K562 (cell line): ENCODE data around the gene CHERP. TPM values are rescaled to one million over a fixed set of nuclear protein-coding genes. Genes with fewer than 3 reads are reported as not detected.

Experiments used
- ATAC-seq: fragments of 200-7000 bp; cut with Tn5 transposase; 3 replicates; pipeline ENCODE4 v1.9.1; 2020; ENCODE audit warnings: moderate library complexity
- BruUV-seq: library from RNA; stranded (reverse); fragments of 400-500 nt; replicated peaks from 2 replicates; lab custom pipeline; 2021; lab: Mats Ljungman, UMichigan
- CTCF ChIA-PET: fragments of 300-600 bp; formaldehyde crosslinking; extraction: SDS; loops from one replicate; lab custom pipeline; 2021; ENCODE audit warnings: low intra/inter-chr PET ratio; lab: Yijun Ruan, JAX
- POLR2A ChIA-PET: fragments of 300-600, 350-650 bp; sonication (Branson Sonifier 250); formaldehyde crosslinking; extraction: SDS; loops from one replicate; lab custom pipeline; 2021; ENCODE audit warnings: antibody characterized with exemption, inconsistent platforms; lab: Yijun Ruan, JAX
- DNase-seq, 4 experiments: peaks; one replicate each; pipeline versions ENCODE4 v3.0.0 to v3.0.0-alpha.2; 2011 to 2018; ENCODE audit warnings: low spot score in 3 of 4, mixed read lengths in 3 of 4; ENCODE audit errors: extremely low read depth in 1 of 4
- FAIRE-seq: peaks from 2 replicates; lab custom pipeline; 2011; peaks lifted over from hg19 to GRCh38; lab: Jason Lieb, UNC
- H2AFZ ChIP-seq: 2 replicates; pipeline ENCODE4 v1.6.0; 2011; ENCODE audit warnings: low read depth, low read length, control low read depth, inconsistent platforms
- H3K27ac ChIP-seq: fragments of 200-600 bp; 3 replicates; pipeline ENCODE4 v1.8.0; 2011; ENCODE audit warnings: low read depth, mild to moderate bottlenecking, control low read depth, inconsistent platforms, low read length, moderate library complexity, mixed read lengths; ENCODE audit errors: extremely low read depth
- H3K27me3 ChIP-seq, 2 experiments: fragments of 300-600 bp in 1 of 2; 2 replicates in 1 of 2; 3 replicates in 1 of 2; pipeline versions ENCODE4 v1.6.0 to v1.8.0; 2011; ENCODE audit warnings: inconsistent platforms in 2 of 2, low read length in 2 of 2, mild to moderate bottlenecking in 1 of 2, mixed read lengths in 1 of 2, moderate library complexity in 1 of 2; ENCODE audit not compliant: control insufficient read depth in 2 of 2, insufficient read depth in 2 of 2
- H3K36me3 ChIP-seq: fragments of 300-600 bp; 3 replicates; pipeline ENCODE4 v1.8.0; 2011; ENCODE audit warnings: mild to moderate bottlenecking, low read length, inconsistent platforms; ENCODE audit not compliant: control insufficient read depth, insufficient read depth
- H3K4me1 ChIP-seq, 2 experiments: fragments of 200-600 bp in 1 of 2; replicated peaks in 1 of 2; 2 replicates in 1 of 2; 3 replicates in 1 of 2; pipeline versions ENCODE4 v1.5.1 to v1.8.0; 2011; ENCODE audit warnings: inconsistent platforms in 2 of 2, low read length in 2 of 2, mild to moderate bottlenecking in 1 of 2, mixed read lengths in 1 of 2, moderate library complexity in 1 of 2; ENCODE audit not compliant: control insufficient read depth in 2 of 2, insufficient read depth in 2 of 2
- H3K4me2 ChIP-seq: 2 replicates; pipeline ENCODE4 v1.6.1; 2011; ENCODE audit warnings: low read length, control low read depth, inconsistent platforms, mixed read lengths; ENCODE audit not compliant: insufficient read depth
- H3K4me3 ChIP-seq: fragments of 200-600 bp; sonication (generic), shearing (Covaris generic); 2 replicates; pipeline ENCODE4 v1.5.1; 2016; ENCODE audit warnings: control low read depth, inconsistent platforms
- H3K79me2 ChIP-seq: fragments of 200-600 bp; 3 replicates; pipeline ENCODE4 v1.8.0; 2011; ENCODE audit warnings: low read length, inconsistent platforms; ENCODE audit not compliant: control insufficient read depth, insufficient read depth
- H3K9ac ChIP-seq, 2 experiments: 2 replicates each; pipeline versions ENCODE4 v1.6.0 to v1.6.1; 2011; ENCODE audit warnings: low read depth in 2 of 2, low read length in 2 of 2, control low read depth in 1 of 2, inconsistent platforms in 1 of 2, mild to moderate bottlenecking in 1 of 2, mixed read lengths in 1 of 2; ENCODE audit not compliant: insufficient read depth in 1 of 2
- H3K9me1 ChIP-seq: one replicate; pipeline ENCODE4 v1.6.0; 2011; ENCODE audit warnings: inconsistent platforms, mild to moderate bottlenecking, low read length, moderate library complexity; ENCODE audit not compliant: control insufficient read depth, insufficient read depth
- H3K9me3 ChIP-seq: replicated peaks from 2 replicates; pipeline ENCODE4 v1.5.1; 2011; ENCODE audit warnings: low read depth, low read length, inconsistent platforms; ENCODE audit not compliant: control insufficient read depth, insufficient read depth
- H4K20me1 ChIP-seq: replicated peaks from 2 replicates; pipeline ENCODE4 v1.6.1; 2011; ENCODE audit warnings: low read length, inconsistent platforms, mixed read lengths; ENCODE audit not compliant: control insufficient read depth, insufficient read depth
- CHD2 ChIP-seq: IDR thresholded peaks from 2 replicates; pipeline ENCODE4 v1.6.1; 2011; ENCODE audit warnings: low read depth, low read length
- HNRNPUL1 ChIP-seq: fragments of 200-400 bp; formaldehyde crosslinking; IDR thresholded peaks from 2 replicates; pipeline ENCODE4 v1.6.1; 2017; ENCODE audit warnings: low read length
- ZNF212 ChIP-seq: fragments of 450-650 bp; formaldehyde crosslinking; IDR thresholded peaks from 2 replicates; pipeline ENCODE4 v1.4.0; 2020; ENCODE audit warnings: mild to moderate bottlenecking
- ZNF609 ChIP-seq: sonication (generic); formaldehyde crosslinking; IDR thresholded peaks from 2 replicates; pipeline ENCODE4 v1.8.1; 2023; ENCODE audit warnings: missing genetic modification reagents, mild to moderate bottlenecking, borderline replicate concordance
- WGBS: fragments of 100-300 bp; shearing (Covaris generic); methylation state at CpG from one replicate; pipeline ENCODE4 v1.1.6; 2016; ENCODE audit warnings: low coverage, mixed read lengths; ENCODE audit not compliant: insufficient coverage; ENCODE audit errors: missing lambda C conversion rate; 5-methylcytosine and 5-hydroxymethylcytosine counted together
- in situ Hi-C: fragments of 300-500 bp; cut with MboI; formaldehyde crosslinking; loops from 4 replicates; pipeline ENCODE4 v1.15.0; 2018; ENCODE audit warnings: inconsistent platforms, mixed read lengths
- intact Hi-C: fragments of 100-400 bp; cut with micrococcal nuclease; formaldehyde crosslinking; loops from 2 replicates; pipeline ENCODE4 v1.14.2; 2022
- polyA plus RNA-seq, 8 experiments: library from polyadenylated mRNA; depleted of rRNA in 4 of 8; stranded (reverse) in 5 of 8; unstranded in 3 of 8; fragments of >200 nt; fragmentation: Nextera tagmentation in 2 of 8; fragmentation: Illumina TruSeq in 1 of 8; extraction: Ambion mirVana in 2 of 8; extraction: Trizol in 1 of 8; gene quantifications; 2 replicates each; pipeline versions ENCODE4 v1.2.1 to v1.2.3, GENCODE V29; 2011 to 2014; ENCODE audit warnings: inconsistent platforms in 1 of 8, missing spikeins in 1 of 8
- total RNA-seq, 7 experiments: library from RNA; depleted of rRNA in 6 of 7; stranded (reverse); fragments of >200 nt in 6 of 7; fragmentation: Illumina TruSeq in 2 of 7; extraction: Trizol in 2 of 7; gene quantifications; 2 replicates each; pipeline versions ENCODE4 v1.2.1 to v1.2.3, GENCODE V29; 2011 to 2021; ENCODE audit warnings: low replicate concordance in 1 of 7

CHERP gene
- total and polyA plus RNA-seq, 9 of the 15 experiments (the other 6 are each of a cell fraction or from before 2014, with no cell fraction given) = 0.60 to 85.1 (median 7.8) TPM

GRCh38 chr19:16575282-16575681 lies 33.0 kb upstream of the CHERP start:
- POLR2A ChIA-PET = interaction anchor here (0.6 to 1.1 kb wide), 2 partner anchors 9 to 26 kb away, joined by 3 read pairs; no protein-coding TSS in a partner anchor
- BruUV-seq = no TSS peak

More at GRCh38 chr19:16575282-16575681, 33.0 kb upstream of the CHERP start:
- WGBS = 84% methylated on average over 2 of the region's 2 CpGs
- no peaks in the 10 kb centered on the region for H3K9me3 ChIP-seq
- H3K9ac ChIP-seq = peak overlapping the region in 1 of 2 experiments; percentile 70; a peak in 1 of 4 replicates
- H3K36me3 ChIP-seq = peaks cover 67% of the 10 kb centered on the region; the same call in 2 of the 3 replicates
- H2AFZ ChIP-seq = no peak overlapping the region
- no peaks in the 10 kb centered on the region for H3K27me3 ChIP-seq
- no peak for DNase-seq
- CTCF ChIA-PET = no interaction called here
- in situ Hi-C loops = no loop called here
- no peak overlapping the region for H3K4me2 ChIP-seq
- H3K4me1 ChIP-seq = peaks cover 16 to 37% of the 10 kb centered on the region in 2 experiments; a peak in 4 of 5 replicates
- peaks cover 4% of the 10 kb centered on the region for H3K9me1 ChIP-seq
- 0 out of 2 replicates have a peak, but pooled peaks cover 9% of the 10 kb centered on the region for H4K20me1 ChIP-seq
- FAIRE-seq = no peak
- H3K4me3 ChIP-seq = no peak overlapping the region
- no peak overlapping the region; the same call in 2 of the 3 replicates for H3K27ac ChIP-seq
- intact Hi-C loops = no loop called here
- no peak for ATAC-seq
- H3K79me2 ChIP-seq = peaks cover 86% of the 10 kb centered on the region
- TF ChIP-seq ZNF609 (CRISPR knock-in tag) = no peak
- no peak for TF ChIP-seq ZNF212
- TF ChIP-seq HNRNPUL1 = no peak
- TF ChIP-seq CHD2 = no peak
